Naive B cell (primary cell): ENCODE data around the gene NOD2. TPM values are rescaled to one million over a fixed set of nuclear protein-coding genes. Genes with fewer than 3 reads are reported as not detected.

Source experiments
- ATAC-seq, 2 donors: fragments of 150-1000 bp; cut with Tn5 transposase; 2 replicates each; pipeline ENCODE4 v1.10.0; 2021; ENCODE audit warnings: low read depth in 2 of 2, mild to moderate bottlenecking in 2 of 2, moderate library complexity in 2 of 2
- DNase-seq: peaks from one replicate; pipeline ENCODE4 v3.0.0; 2022
- H3K27ac Mint-ChIP-seq, 6 donors: one replicate each; pipeline ENCODE4 v1.8.0; 2020 to 2022; ENCODE audit warnings: mild to moderate bottlenecking in 6 of 6, mixed read lengths in 6 of 6, moderate library complexity in 5 of 6, inconsistent platforms in 2 of 6
- H3K27me3 Mint-ChIP-seq, 3 donors: one replicate each; pipeline ENCODE4 v1.8.0; 2021 to 2022; ENCODE audit warnings: mixed read lengths in 3 of 3, mild to moderate bottlenecking in 1 of 3
- H3K36me3 Mint-ChIP-seq, 2 donors: one replicate each; pipeline ENCODE4 v1.8.0; 2020 to 2022; ENCODE audit warnings: mixed read lengths in 2 of 2, inconsistent platforms in 1 of 2, mild to moderate bottlenecking in 1 of 2
- H3K4me1 Mint-ChIP-seq, 3 donors: one replicate each; pipeline ENCODE4 v1.8.0; 2020 to 2022; ENCODE audit warnings: mixed read lengths in 3 of 3, inconsistent platforms in 1 of 3, mild to moderate bottlenecking in 1 of 3, moderate library complexity in 1 of 3
- H3K4me3 Mint-ChIP-seq, 8 donors: one replicate each; pipeline ENCODE4 v1.8.0; 2020 to 2022; ENCODE audit warnings: mild to moderate bottlenecking in 8 of 8, mixed read lengths in 8 of 8, moderate library complexity in 8 of 8, inconsistent platforms in 2 of 8
- H3K9me3 Mint-ChIP-seq, 7 donors: one replicate each; pipeline ENCODE4 v1.8.0; 2020 to 2022; ENCODE audit warnings: mixed read lengths in 7 of 7, mild to moderate bottlenecking in 5 of 7, inconsistent platforms in 2 of 7, moderate library complexity in 1 of 7
- polyA plus RNA-seq, 6 donors: library from polyadenylated mRNA; unstranded; fragments of 300-500 nt; fragmentation: Illumina TruSeq; gene quantifications; one replicate each; pipeline ENCODE4 v1.2.3, GENCODE V29; 2021; ENCODE audit warnings: low read depth in 6 of 6

Gene NOD2
- polyA plus RNA-seq, 6 donors from 2014 or later: 0.07 to 0.25 (median 0.16) TPM; not detected in 2

- Mint-ChIP-seq H3K36me3 (peaks cover 45 to 60% of the 10 kb centered on the region in 2 donors), H3K4me3 (no peak overlapping the region), H3K9me3 (peaks cover 0 to 21% (median 17%) of the 10 kb centered on the region in 7 donors), H3K4me1 (peaks cover 21 to 37% (median 29%) of the 10 kb centered on the region in 3 donors), H3K27me3 (no peaks in the 10 kb centered on the region), H3K27ac (peak overlapping the region in 3 of 6 donors; percentile 44 to 82 (median 72))
- ATAC-seq (no peak), DNase-seq (no peak)
Observed at GRCh38 chr16:50675686-50676610, 17.5 kb upstream of the NOD2 start.

DNA sequence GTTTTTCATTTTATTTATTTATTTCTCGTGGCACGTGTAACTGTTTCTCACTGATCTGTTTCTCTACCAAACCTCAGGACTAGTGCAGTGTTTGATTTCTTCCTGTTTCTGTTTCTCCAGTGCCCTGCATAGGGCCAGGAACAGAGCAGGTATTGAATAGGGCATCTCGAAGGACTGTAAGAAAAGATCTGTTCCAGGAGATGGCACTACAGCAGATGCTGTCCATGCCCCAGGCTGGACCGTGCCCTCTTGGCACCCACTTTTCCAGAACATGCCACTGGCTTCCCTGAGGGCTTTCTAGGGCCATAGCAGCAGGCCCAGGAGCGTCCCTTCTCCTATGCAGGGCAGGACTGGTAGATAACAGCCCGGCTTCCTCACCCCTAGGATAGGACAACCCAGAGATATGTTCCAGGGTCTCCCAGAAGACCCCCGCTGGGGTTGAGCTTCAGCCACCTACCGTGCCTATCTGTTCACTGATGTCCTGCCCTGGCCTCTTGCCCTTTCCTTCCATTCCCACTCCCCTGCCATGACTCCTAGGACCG lies 16.7 kb upstream of the NOD2 start:
- Mint-ChIP-seq H3K27me3 (no peaks in the 10 kb centered on the region), H3K9me3 (peaks cover 0 to 17% (median 13%) of the 10 kb centered on the region in 7 donors), H3K36me3 (peaks cover 40 to 52% of the 10 kb centered on the region in 2 donors), H3K27ac (peak overlapping the region; percentile 27 to 97 (median 87)), H3K4me3 (peak overlapping the region in 1 of 8 donors; percentile 43), H3K4me1 (peaks cover 26 to 45% (median 36%) of the 10 kb centered on the region in 3 donors)
- ATAC-seq: no peak
- DNase-seq: no peak

DNA sequence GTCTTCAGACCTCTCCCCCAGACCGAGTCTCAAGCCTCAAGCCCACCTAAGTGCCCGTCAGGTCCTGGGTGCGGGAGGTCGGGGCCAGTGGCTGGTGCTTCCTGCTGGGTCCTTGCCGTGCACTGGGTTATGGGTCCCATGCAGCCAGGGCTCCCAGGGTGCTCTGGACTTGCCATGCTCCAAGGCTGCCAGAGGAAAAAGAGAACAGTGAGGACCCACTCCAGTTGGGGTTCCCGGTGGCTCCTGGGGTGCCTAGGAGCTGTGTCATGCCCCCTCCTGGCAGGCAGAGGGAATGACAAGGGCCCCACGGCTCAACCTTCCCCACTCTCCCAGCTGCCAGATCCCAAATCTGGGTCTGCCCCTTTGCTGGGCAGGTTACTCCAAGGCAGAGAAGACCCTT lies 16.1 kb upstream of the NOD2 start:
- ATAC-seq (no peak), DNase-seq (no peak)
- peaks cover 29 to 51% (median 41%) of the 10 kb centered on the region in 3 donors for H3K4me1 Mint-ChIP-seq
- H3K27ac Mint-ChIP-seq: peak overlapping the region in 4 of 6 donors; percentile 59 to 97 (median 87)
- H3K27me3 Mint-ChIP-seq: no peaks in the 10 kb centered on the region
- peaks cover 34 to 47% of the 10 kb centered on the region in 2 donors for H3K36me3 Mint-ChIP-seq
- peak overlapping the region in 2 of 8 donors; percentile 30 to 43 for H3K4me3 Mint-ChIP-seq
- H3K9me3 Mint-ChIP-seq: peaks cover 0 to 13% (median 7%) of the 10 kb centered on the region in 7 donors

DNA sequence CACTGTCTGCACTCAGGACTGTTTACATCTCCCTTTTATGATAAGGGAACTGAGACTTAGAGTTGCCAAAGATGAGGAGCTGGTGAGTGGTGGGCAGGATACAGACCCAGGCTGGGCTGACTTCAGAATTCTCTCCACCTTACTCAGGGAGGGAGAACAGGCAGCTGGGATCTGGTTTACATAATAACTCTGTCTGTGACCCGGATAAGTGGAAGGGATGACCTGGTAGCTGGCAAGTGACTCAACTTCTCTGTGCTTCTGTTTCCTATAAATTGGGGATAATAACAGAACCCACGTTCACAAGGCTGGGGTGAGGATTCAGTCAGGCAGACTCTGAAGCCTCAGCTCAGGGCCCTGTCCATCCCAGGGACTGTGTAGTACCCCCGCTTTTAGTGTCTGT lies 14.9 kb upstream of the NOD2 start:
- H3K27me3 Mint-ChIP-seq: no peaks in the 10 kb centered on the region
- H3K27ac Mint-ChIP-seq: peak overlapping the region; percentile 57 to 97 (median 92)
- peaks cover 24 to 36% of the 10 kb centered on the region in 2 donors for H3K36me3 Mint-ChIP-seq
- H3K4me1 Mint-ChIP-seq: peaks cover 41 to 62% (median 52%) of the 10 kb centered on the region in 3 donors
- H3K4me3 Mint-ChIP-seq: peak overlapping the region in 7 of 8 donors; percentile 59 to 97 (median 79)
- ATAC-seq: no peak
- no peak for DNase-seq
- H3K9me3 Mint-ChIP-seq: peaks cover 0 to 3% (median 0%) of the 10 kb centered on the region in 7 donors

GRCh38 chr16:50679266-50679665 lies 14.1 kb upstream of the NOD2 start:
- H3K27me3 Mint-ChIP-seq: no peaks in the 10 kb centered on the region
- H3K4me1 Mint-ChIP-seq: peaks cover 48 to 70% (median 60%) of the 10 kb centered on the region in 3 donors
- DNase-seq (no peak), ATAC-seq (no peak)
- peak overlapping the region in 3 of 6 donors; percentile 26 to 97 (median 92) for H3K27ac Mint-ChIP-seq
- peak overlapping the region in 6 of 8 donors; percentile 41 to 97 (median 86) for H3K4me3 Mint-ChIP-seq
- no peaks in the 10 kb centered on the region for H3K9me3 Mint-ChIP-seq
- peaks cover 20 to 30% of the 10 kb centered on the region in 2 donors for H3K36me3 Mint-ChIP-seq

GRCh38 chr16:50679676-50680555 lies 13.5 kb upstream of the NOD2 start:
- H3K27ac Mint-ChIP-seq: peak overlapping the region; percentile 95 to 98 (median 98)
- peaks cover 55 to 76% (median 66%) of the 10 kb centered on the region in 3 donors for H3K4me1 Mint-ChIP-seq
- no peak for ATAC-seq
- no peaks in the 10 kb centered on the region for H3K9me3 Mint-ChIP-seq
- H3K36me3 Mint-ChIP-seq: peaks cover 14 to 28% of the 10 kb centered on the region in 2 donors
- no peaks in the 10 kb centered on the region for H3K27me3 Mint-ChIP-seq
- H3K4me3 Mint-ChIP-seq: peak overlapping the region; percentile 81 to 97 (median 94)
- DNase-seq: no peak

- Mint-ChIP-seq H3K36me3 (peaks cover 13 to 25% of the 10 kb centered on the region in 2 donors), H3K27ac (peak overlapping the region; percentile 95 to 98 (median 98)), H3K27me3 (no peaks in the 10 kb centered on the region), H3K9me3 (no peaks in the 10 kb centered on the region), H3K4me1 (peaks cover 58 to 82% (median 72%) of the 10 kb centered on the region in 3 donors), H3K4me3 (peak overlapping the region; percentile 81 to 97 (median 94))
- ATAC-seq: no peak
- no peak for DNase-seq
Observed at GRCh38 chr16:50680556-50680893, 12.9 kb upstream of the NOD2 start.

DNA sequence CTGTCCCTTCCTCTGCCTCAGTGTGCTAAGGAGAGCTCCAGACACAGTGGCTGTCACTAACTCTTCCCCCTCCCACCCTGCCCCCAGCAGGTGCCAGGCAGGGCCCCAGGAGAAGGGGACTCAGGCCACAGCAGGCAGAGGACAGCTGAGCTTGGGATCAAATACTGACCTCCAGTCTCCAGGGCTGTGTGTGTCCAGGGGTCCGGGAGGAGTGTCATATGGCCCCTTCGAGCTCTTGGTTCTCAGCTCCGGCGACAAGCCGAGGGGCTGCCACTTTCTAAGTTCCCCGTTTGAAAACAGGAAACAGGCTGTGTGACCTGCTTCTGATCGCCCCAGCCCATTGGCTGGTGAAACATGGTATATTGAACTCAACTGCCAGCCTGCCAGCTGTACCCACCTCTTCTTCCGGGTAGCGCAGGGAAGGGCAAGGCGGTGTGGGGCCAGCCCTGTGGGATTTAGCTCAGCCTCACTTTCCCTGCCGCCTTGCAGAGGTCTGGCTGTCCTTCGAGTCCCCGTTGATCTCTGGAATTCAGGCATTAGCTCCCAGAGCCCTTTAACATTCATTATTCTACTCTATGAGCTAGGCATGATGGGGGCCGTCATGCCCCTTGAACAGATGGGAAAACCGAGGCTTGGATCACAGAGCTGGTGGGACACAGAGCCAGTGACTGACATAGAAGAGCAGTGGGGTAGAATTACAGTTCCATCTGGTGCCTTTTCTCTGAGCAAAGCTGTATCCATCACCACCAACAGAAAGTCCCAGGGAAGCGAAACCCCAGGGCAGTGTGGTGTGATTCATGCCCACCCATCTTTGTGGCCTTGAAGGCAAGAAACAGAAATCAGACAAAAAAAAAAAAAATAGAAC lies 12.2 kb upstream of the NOD2 start, which contains the start of gene SNX20:
Gene SNX20, minus strand, starts transcription at position 292 of the 865 bp plus-strand sequence. CDS start 3,786 bp downstream, outside the sequence.
- peaks cover 10 to 22% of the 10 kb centered on the region in 2 donors for H3K36me3 Mint-ChIP-seq
- no peaks in the 10 kb centered on the region for H3K9me3 Mint-ChIP-seq
- H3K27me3 Mint-ChIP-seq: no peaks in the 10 kb centered on the region
- DNase-seq (peak; percentile 71), ATAC-seq (peak; percentile 78 to 82)
- H3K27ac Mint-ChIP-seq: peak within 1 kb of the TSS; percentile 95 to 98 (median 98)
- H3K4me3 Mint-ChIP-seq: peak within 1 kb of the TSS; percentile 81 to 97 (median 94)
- H3K4me1 Mint-ChIP-seq: peaks cover 61 to 87% (median 75%) of the 10 kb centered on the region in 3 donors

- DNase-seq: peak; percentile 78
- H3K27ac Mint-ChIP-seq: peak overlapping the region; percentile 89 to 99 (median 98)
Observed at GRCh38 chr16:50683689-50684374, 9.6 kb upstream of the NOD2 start.

GRCh38 chr16:50684823-50685461 lies 8.5 kb upstream of the NOD2 start:
- Mint-ChIP-seq H3K27ac (peak overlapping the region; percentile 93 to 99 (median 98)), H3K36me3 (no peaks in the 10 kb centered on the region), H3K27me3 (no peaks in the 10 kb centered on the region), H3K4me3 (peak overlapping the region in 7 of 8 donors; percentile 47 to 87 (median 74)), H3K9me3 (no peaks in the 10 kb centered on the region), H3K4me1 (peaks cover 45 to 58% (median 53%) of the 10 kb centered on the region in 3 donors)
- no peak for ATAC-seq
- DNase-seq: no peak

More at GRCh38 chr16:50683689-50684374, 9.6 kb upstream of the NOD2 start:
- peak overlapping the region; percentile 47 to 89 (median 78) for H3K4me3 Mint-ChIP-seq
- ATAC-seq: peak; percentile 78
- H3K36me3 Mint-ChIP-seq: peaks cover 2 to 4% of the 10 kb centered on the region in 2 donors
- peaks cover 53 to 69% (median 63%) of the 10 kb centered on the region in 3 donors for H3K4me1 Mint-ChIP-seq
- H3K9me3 Mint-ChIP-seq: no peaks in the 10 kb centered on the region
- no peaks in the 10 kb centered on the region for H3K27me3 Mint-ChIP-seq

- ATAC-seq (no peak), DNase-seq (no peak)
- H3K4me3 Mint-ChIP-seq: peak overlapping the region in 7 of 8 donors; percentile 1 to 87 (median 71)
- no peaks in the 10 kb centered on the region for H3K36me3 Mint-ChIP-seq
- no peaks in the 10 kb centered on the region for H3K9me3 Mint-ChIP-seq
- peak overlapping the region in 4 of 6 donors; percentile 53 to 98 (median 84) for H3K27ac Mint-ChIP-seq
- H3K27me3 Mint-ChIP-seq: no peaks in the 10 kb centered on the region
- H3K4me1 Mint-ChIP-seq: peaks cover 40 to 51% (median 47%) of the 10 kb centered on the region in 3 donors
Observed at GRCh38 chr16:50685462-50686063, 7.8 kb upstream of the NOD2 start.
